GM12891 (cell line): ENCODE measurements around the gene ZNF516. TPM values are rescaled to one million over a fixed set of nuclear protein-coding genes. Genes with fewer than 3 reads are reported as not detected.
"Not testable (repeated sequence)": the region's sequence is repeated elsewhere in the genome, so short reads cannot be mapped to it uniquely, and the experiment has no call there.

Experiments
- DNase-seq: peaks from one replicate; pipeline ENCODE4 v3.0.0; 2011; ENCODE audit warnings: low spot score; ENCODE audit not compliant: insufficient read length
- FAIRE-seq: peaks from 2 replicates; lab custom pipeline; 2011; peaks lifted over from hg19 to GRCh38; lab: Jason Lieb, UNC
- PAX5 ChIP-seq: IDR thresholded peaks from 2 replicates; pipeline ENCODE4 v1.6.1; 2011; ENCODE audit warnings: low read length, moderate library complexity, mild to moderate bottlenecking; ENCODE audit not compliant: insufficient read depth, severe bottlenecking
- POLR2A ChIP-seq: IDR thresholded peaks from 2 replicates; pipeline ENCODE4 v1.6.1; 2011; ENCODE audit warnings: low read depth, low read length, control low read depth
- POLR2AphosphoS5 ChIP-seq: IDR thresholded peaks from 2 replicates; pipeline ENCODE4 v1.6.1; 2011; ENCODE audit warnings: low read depth, low read length, control low read depth
- POU2F2 ChIP-seq: IDR thresholded peaks from 2 replicates; pipeline ENCODE4 v1.6.1; 2011; ENCODE audit warnings: low read depth, mild to moderate bottlenecking, control low read depth, low read length, moderate library complexity
- SPI1 ChIP-seq: IDR thresholded peaks from 2 replicates; pipeline ENCODE4 v1.6.1; 2011; ENCODE audit warnings: low read depth, low read length, control low read depth
- TAF1 ChIP-seq: IDR thresholded peaks from 2 replicates; pipeline ENCODE4 v1.6.1; 2011; ENCODE audit warnings: low read depth, low read length, control low read depth
- polyA plus RNA-seq: library from polyadenylated mRNA; unstranded; fragments of >200 nt; gene quantifications from one replicate; pipeline ENCODE4 v1.2.1, GENCODE V29; 2012; ENCODE audit warnings: low read depth, missing spikeins, inconsistent platforms; ENCODE audit not compliant: missing spikeins

ZNF516 gene
- 10.7 TPM for polyA plus RNA-seq

- DNase-seq (no peak), FAIRE-seq (no peak)
- TF ChIP-seq SPI1 (no peak), PAX5 (no peak), POLR2A (no peak), POLR2AphosphoS5 (no peak), POU2F2 (no peak), TAF1 (no peak)
These were observed at the start of gene ZNF516 for GRCh38 chr18:76495006-76495370. ZNF516 (minus strand) TSS chr18:76495242; CDS start chr18:76443054, 52,188 bp downstream.

- TF ChIP-seq SPI1: no peak
- no peak for TF ChIP-seq PAX5
- no peak for TF ChIP-seq TAF1
- no peak for TF ChIP-seq POU2F2
- TF ChIP-seq POLR2AphosphoS5: no peak
- TF ChIP-seq POLR2A: no peak
- DNase-seq (no peak), FAIRE-seq (no peak)
These were observed 43.8 kb upstream of the ZNF516 start for GRCh38 chr18:76538846-76539245.

GRCh38 chr18:76537621-76538020 is 42.6 kb upstream of the ZNF516 start:
- no peak for TF ChIP-seq POU2F2
- TF ChIP-seq POLR2A: no peak
- no peak for TF ChIP-seq TAF1
- TF ChIP-seq POLR2AphosphoS5: no peak
- TF ChIP-seq SPI1: no peak
- no peak for TF ChIP-seq PAX5
- DNase-seq (no peak), FAIRE-seq (no peak)

GRCh38 chr18:76536593-76536992 is 41.6 kb upstream of the ZNF516 start:
- not testable (repeated sequence) for DNase-seq, FAIRE-seq

GRCh38 chr18:76532875-76533274 is 37.8 kb upstream of the ZNF516 start:
- FAIRE-seq (no peak), DNase-seq (no peak)
- TF ChIP-seq POLR2AphosphoS5 (no peak), SPI1 (no peak), PAX5 (no peak), POU2F2 (no peak), POLR2A (no peak), TAF1 (no peak)

GRCh38 chr18:76530846-76531245 is 35.8 kb upstream of the ZNF516 start:
- TF ChIP-seq POU2F2 (no peak), PAX5 (no peak), SPI1 (no peak), TAF1 (no peak)
- DNase-seq (no peak), FAIRE-seq (no peak)

GRCh38 chr18:76530391-76530790 is 35.3 kb upstream of the ZNF516 start:
- TF ChIP-seq POLR2AphosphoS5: no peak
- no peak for TF ChIP-seq PAX5
- TF ChIP-seq POLR2A: no peak
- TF ChIP-seq TAF1: no peak
- no peak for TF ChIP-seq SPI1
- no peak for TF ChIP-seq POU2F2
- FAIRE-seq: no peak
- no peak for DNase-seq

GRCh38 chr18:76529433-76529811 is 34.4 kb upstream of the ZNF516 start:
- TF ChIP-seq POLR2AphosphoS5: no peak
- TF ChIP-seq PAX5: no peak
- no peak for TF ChIP-seq POU2F2
- TF ChIP-seq POLR2A: no peak
- no peak for TF ChIP-seq TAF1
- TF ChIP-seq SPI1: no peak
- FAIRE-seq: no peak
- DNase-seq: no peak

GRCh38 chr18:76528477-76529432 is 33.7 kb upstream of the ZNF516 start:
- no peak for TF ChIP-seq POLR2AphosphoS5
- TF ChIP-seq POU2F2: no peak
- no peak for TF ChIP-seq TAF1
- no peak for TF ChIP-seq PAX5
- TF ChIP-seq SPI1: no peak
- TF ChIP-seq POLR2A: no peak
- peak; percentile 99 for FAIRE-seq
- no peak for DNase-seq

- no peak for DNase-seq
- FAIRE-seq: no peak
- TF ChIP-seq POU2F2 (no peak), SPI1 (no peak), POLR2A (no peak), PAX5 (no peak)
These were observed 30.9 kb upstream of the ZNF516 start for GRCh38 chr18:76525911-76526310.
